Fibroblast of villous mesenchyme (primary cell): Measurements from ENCODE around the gene CFH. TPM values are rescaled to one million over a fixed set of nuclear protein-coding genes. Genes with fewer than 3 reads are reported as not detected.
A peak's percentile ranks its signal among the peaks of the same experiment; 100 is the strongest.
"Not testable (repeated sequence)": the region's sequence is repeated elsewhere in the genome, so short reads cannot be mapped to it uniquely, and the experiment has no call there.

Source experiments
- DNase-seq: peaks from one replicate; pipeline ENCODE4 v3.0.0-alpha.2; 2010; ENCODE audit warnings: low read depth
- H3K4me3 ChIP-seq: 2 replicates; pipeline ENCODE4 v1.5.1; 2011; ENCODE audit warnings: low read depth, mild to moderate bottlenecking, low read length
- total RNA-seq: library from RNA; depleted of rRNA; stranded (reverse); fragments of >200 nt; gene quantifications from 2 replicates; pipeline ENCODE4 v1.2.3, GENCODE V29; 2012
- TF ChIP-seq, protein P1 (sequence below): IDR thresholded peaks from 2 replicates; pipeline ENCODE4 v1.5.1; 2012; ENCODE audit warnings: low read depth, mild to moderate bottlenecking, low read length; ENCODE audit not compliant: insufficient read depth

CFH gene
- total RNA-seq, 1 donor = 99.3 TPM

GRCh38 chr1:196734006-196734405, 82.2 kb downstream of the CFH start:
- TF ChIP-seq, protein P1, sequence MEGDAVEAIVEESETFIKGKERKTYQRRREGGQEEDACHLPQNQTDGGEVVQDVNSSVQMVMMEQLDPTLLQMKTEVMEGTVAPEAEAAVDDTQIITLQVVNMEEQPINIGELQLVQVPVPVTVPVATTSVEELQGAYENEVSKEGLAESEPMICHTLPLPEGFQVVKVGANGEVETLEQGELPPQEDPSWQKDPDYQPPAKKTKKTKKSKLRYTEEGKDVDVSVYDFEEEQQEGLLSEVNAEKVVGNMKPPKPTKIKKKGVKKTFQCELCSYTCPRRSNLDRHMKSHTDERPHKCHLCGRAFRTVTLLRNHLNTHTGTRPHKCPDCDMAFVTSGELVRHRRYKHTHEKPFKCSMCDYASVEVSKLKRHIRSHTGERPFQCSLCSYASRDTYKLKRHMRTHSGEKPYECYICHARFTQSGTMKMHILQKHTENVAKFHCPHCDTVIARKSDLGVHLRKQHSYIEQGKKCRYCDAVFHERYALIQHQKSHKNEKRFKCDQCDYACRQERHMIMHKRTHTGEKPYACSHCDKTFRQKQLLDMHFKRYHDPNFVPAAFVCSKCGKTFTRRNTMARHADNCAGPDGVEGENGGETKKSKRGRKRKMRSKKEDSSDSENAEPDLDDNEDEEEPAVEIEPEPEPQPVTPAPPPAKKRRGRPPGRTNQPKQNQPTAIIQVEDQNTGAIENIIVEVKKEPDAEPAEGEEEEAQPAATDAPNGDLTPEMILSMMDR = no peak
- no peak overlapping the region for H3K4me3 ChIP-seq
- no peak for DNase-seq

GRCh38 chr1:196734460-196734859, 82.6 kb downstream of the CFH start:
- no peak overlapping the region for H3K4me3 ChIP-seq
- TF ChIP-seq, protein P1 = no peak
- DNase-seq = no peak

DNA sequence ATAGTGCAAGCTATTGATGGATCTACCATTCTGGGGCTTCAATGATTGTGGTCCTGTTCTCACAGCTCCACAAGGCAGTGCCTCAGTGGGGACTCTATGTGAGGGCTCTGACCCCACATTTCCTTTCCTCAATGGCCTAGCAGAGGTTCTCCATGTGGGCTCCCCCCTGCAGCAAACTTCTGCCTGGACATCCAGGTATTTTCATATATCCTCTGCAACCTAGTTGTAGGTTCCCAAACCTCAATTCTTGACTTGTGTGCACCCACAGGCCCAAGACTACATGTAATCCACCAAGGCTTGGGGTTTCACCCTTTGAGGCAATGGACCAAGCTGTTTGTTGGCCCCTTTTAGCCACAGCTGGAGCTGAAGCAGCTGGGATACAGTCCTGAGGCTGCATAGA, 86.9 kb downstream of the CFH start:
- H3K4me3 ChIP-seq = no peak overlapping the region
- no peak for DNase-seq
- TF ChIP-seq, protein P1 = no peak

DNA sequence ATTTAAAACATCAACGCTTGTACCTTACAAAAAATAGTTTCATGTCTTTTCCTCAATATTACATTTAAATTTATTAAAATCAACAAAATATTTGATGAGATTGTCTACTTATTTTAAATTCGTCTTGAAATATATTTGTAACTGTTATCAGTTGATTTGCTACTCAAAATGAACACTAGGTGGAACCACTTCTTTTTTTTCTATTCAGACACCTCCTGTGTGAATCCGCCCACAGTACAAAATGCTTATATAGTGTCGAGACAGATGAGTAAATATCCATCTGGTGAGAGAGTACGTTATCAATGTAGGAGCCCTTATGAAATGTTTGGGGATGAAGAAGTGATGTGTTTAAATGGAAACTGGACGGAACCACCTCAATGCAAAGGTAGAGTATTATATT, 91.4 kb downstream of the CFH start:
- not testable (repeated sequence) for H3K4me3 ChIP-seq
- peak; percentile 29 for DNase-seq
- TF ChIP-seq, protein P1 = peak; percentile 27

DNA sequence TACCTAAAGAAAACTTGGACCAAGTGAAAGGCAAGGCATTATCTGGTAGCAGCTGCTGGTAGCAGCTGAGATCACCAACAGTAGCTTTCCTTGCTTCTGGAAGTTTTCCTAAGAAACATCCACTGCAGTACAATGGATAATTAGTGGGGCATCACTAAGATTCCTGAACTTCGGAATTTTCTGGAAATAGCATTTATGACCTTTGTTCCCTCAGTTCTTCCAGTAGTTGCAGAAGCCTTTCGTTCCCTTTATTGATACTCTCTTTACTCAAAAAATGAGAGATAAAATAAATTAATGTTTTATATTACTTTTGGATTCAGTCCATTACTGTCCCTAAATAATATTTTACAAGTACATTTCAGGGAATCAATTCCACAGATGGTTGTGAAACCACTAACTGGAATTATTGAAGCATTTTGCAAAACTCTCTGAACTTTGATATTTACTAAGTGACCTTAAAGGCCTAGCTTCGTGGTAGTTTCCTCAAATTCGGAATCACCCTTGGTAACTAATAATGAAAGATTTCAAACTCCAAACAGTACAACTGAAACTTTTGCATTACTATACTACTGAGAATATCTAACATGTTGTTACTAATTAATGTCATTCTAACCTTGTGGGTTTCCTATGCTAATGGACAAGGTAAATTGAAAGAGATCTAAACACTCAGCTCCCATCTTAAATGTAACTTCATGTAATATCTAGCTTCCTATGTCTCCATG, 113.3 kb downstream of the CFH start:
- DNase-seq, H3K4me3 ChIP-seq: not testable (repeated sequence)

DNA sequence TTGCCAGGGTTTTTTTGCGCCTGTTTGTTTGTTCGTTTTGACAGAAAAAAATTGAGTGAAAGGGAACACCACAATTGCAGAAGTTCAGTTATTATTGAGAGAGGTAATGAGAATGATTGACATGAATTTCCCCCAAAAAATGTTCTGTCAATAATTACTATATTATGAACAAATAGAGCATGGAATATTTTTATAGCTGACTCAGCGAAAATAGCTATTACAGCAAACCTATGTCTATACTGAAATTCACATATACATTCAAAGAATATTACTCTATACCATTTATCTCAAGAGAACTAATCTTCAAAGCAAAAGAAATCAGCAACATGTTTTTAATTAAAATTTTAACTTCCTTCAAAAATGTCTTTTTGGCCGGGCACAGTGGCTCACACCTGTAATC, 118.0 kb downstream of the CFH start:
- DNase-seq, H3K4me3 ChIP-seq: not testable (repeated sequence)

DNA sequence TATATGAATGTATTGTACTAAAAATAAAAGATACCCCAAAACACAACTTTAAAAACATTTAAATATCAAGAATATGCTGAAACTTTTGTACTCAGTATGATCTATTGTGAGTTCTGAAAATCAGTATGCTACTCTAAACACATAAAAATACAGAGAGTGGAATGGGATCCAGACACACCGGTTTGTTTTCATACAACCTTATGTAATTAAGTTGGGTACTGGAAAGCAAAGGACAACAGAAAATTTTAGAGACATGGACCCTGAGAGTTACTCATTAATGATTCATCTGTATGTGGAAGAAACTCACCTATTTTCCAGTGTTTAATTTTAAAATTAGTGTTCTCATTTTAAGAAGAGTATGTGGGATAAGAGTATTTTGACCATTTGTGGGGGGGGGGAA, 121.9 kb downstream of the CFH start:
- TF ChIP-seq, protein P1 = no peak
- no peak for DNase-seq
- H3K4me3 ChIP-seq = no peak overlapping the region

- DNase-seq = no peak
- TF ChIP-seq, protein P1 = no peak
- H3K4me3 ChIP-seq = no peak overlapping the region
These were observed 122.3 kb downstream of the CFH start for GRCh38 chr1:196774175-196774574.
